B cell (primary cell): ENCODE results near the gene RIOK1.
"Not testable (repeated sequence)": the region's sequence is repeated elsewhere in the genome, so short reads cannot be mapped to it uniquely, and the experiment has no call there.

Experiments used
- EZH2 ChIP-seq: IDR thresholded peaks from 2 replicates; pipeline ENCODE4 v1.6.1; 2012; ENCODE audit warnings: borderline replicate concordance, low read depth, mild to moderate bottlenecking, moderate library complexity, low read length; ENCODE audit not compliant: insufficient read depth, poor library complexity, severe bottlenecking
- TF ChIP-seq, protein P1 (sequence below): fragments of 200-600 bp; IDR thresholded peaks from one replicate; pipeline ENCODE4 v1.8.0; 2022; ENCODE audit warnings: antibody characterized with exemption, mild to moderate bottlenecking

DNA sequence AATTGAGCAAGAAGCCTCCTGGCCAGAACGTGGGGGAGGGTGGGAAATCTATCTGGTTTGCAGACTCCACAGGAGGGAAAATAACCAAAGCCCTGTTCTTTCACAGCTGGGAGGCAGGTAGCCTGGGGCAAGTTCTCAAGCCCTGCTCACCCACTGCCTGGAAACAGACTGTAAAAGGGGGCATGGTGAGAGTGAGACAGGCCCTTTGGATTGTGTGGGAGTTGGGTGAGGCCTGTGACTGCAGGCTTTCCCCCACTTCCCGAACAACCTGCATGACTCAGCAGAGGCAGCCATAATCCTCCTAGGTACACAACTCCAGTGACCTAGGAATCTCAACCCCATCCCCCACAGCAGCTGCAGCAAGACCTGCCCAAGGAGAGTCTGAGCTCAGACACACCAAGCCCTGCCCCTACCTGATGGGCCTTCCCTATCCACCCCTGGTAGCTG is 42.0 kb upstream of the RIOK1 start:
- TF ChIP-seq, protein P1, sequence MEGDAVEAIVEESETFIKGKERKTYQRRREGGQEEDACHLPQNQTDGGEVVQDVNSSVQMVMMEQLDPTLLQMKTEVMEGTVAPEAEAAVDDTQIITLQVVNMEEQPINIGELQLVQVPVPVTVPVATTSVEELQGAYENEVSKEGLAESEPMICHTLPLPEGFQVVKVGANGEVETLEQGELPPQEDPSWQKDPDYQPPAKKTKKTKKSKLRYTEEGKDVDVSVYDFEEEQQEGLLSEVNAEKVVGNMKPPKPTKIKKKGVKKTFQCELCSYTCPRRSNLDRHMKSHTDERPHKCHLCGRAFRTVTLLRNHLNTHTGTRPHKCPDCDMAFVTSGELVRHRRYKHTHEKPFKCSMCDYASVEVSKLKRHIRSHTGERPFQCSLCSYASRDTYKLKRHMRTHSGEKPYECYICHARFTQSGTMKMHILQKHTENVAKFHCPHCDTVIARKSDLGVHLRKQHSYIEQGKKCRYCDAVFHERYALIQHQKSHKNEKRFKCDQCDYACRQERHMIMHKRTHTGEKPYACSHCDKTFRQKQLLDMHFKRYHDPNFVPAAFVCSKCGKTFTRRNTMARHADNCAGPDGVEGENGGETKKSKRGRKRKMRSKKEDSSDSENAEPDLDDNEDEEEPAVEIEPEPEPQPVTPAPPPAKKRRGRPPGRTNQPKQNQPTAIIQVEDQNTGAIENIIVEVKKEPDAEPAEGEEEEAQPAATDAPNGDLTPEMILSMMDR, result not testable (repeated sequence)
- not testable (repeated sequence) for TF ChIP-seq EZH2
